NB4 (cell line): ENCODE measurements around the gene PDK4.

ENCODE experiments used
- POLR2A ChIP-seq: IDR thresholded peaks from 2 replicates; pipeline ENCODE4 v1.6.1; 2011; ENCODE audit warnings: mild to moderate bottlenecking; ENCODE audit not compliant: insufficient read length; ENCODE audit errors: extremely low read depth
- TF ChIP-seq, protein P1 (sequence below): IDR thresholded peaks from one replicate; pipeline ENCODE4 v1.5.1; 2012; ENCODE audit warnings: low read depth, low read length

DNA sequence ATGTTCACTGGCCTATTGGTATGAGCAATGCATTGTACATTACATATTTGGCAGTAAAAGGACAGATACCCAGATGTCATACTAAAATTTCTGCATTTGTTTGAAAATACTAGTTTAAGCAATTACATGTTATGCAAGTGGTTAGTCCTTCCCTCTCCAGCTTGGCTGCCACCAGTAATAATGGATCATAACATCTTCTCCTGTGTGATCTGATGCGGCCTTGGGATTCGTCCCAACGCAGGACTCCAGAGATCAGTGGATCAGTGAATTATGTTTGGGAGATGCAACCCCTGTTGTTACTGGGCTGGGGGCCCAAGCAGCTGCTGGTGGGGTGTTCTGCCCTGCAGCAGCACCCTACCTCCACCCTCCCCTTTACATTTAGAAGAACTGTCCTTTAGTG is 11.2 kb upstream of the PDK4 start:
- TF ChIP-seq, protein P1, sequence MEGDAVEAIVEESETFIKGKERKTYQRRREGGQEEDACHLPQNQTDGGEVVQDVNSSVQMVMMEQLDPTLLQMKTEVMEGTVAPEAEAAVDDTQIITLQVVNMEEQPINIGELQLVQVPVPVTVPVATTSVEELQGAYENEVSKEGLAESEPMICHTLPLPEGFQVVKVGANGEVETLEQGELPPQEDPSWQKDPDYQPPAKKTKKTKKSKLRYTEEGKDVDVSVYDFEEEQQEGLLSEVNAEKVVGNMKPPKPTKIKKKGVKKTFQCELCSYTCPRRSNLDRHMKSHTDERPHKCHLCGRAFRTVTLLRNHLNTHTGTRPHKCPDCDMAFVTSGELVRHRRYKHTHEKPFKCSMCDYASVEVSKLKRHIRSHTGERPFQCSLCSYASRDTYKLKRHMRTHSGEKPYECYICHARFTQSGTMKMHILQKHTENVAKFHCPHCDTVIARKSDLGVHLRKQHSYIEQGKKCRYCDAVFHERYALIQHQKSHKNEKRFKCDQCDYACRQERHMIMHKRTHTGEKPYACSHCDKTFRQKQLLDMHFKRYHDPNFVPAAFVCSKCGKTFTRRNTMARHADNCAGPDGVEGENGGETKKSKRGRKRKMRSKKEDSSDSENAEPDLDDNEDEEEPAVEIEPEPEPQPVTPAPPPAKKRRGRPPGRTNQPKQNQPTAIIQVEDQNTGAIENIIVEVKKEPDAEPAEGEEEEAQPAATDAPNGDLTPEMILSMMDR: no peak
- no peak for TF ChIP-seq POLR2A
